ENCODE data around the gene BCL7C.

Gene BCL7C

DNA sequence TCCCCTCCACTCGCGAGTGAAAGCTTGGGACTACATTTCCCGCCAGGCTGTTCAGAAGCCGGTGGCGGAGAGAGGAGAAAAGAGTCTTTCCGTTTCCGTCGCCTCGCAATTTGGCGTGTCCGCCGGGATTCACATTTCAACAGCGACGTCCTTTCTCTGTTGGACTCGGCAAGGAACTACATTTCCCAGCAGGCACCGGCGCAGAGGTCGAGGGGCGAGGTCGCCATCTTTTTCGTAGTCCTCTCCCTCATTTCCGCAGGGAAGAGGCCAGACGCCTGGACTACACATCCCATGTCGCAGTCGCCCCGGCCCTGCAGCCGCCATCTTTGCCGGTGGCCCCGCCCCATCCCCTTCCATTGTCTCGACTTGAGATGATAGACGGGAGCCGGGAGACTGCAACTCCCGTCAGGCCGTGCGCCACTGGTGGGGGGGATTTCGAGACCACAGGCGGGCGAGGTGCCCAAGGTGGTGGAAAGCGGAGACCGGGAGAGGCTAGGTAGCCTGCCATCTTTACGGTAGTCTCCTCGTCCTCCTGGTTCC lies 28.6 kb upstream of the BCL7C start:
- peak; percentile 97 for DNase-seq

DNA sequence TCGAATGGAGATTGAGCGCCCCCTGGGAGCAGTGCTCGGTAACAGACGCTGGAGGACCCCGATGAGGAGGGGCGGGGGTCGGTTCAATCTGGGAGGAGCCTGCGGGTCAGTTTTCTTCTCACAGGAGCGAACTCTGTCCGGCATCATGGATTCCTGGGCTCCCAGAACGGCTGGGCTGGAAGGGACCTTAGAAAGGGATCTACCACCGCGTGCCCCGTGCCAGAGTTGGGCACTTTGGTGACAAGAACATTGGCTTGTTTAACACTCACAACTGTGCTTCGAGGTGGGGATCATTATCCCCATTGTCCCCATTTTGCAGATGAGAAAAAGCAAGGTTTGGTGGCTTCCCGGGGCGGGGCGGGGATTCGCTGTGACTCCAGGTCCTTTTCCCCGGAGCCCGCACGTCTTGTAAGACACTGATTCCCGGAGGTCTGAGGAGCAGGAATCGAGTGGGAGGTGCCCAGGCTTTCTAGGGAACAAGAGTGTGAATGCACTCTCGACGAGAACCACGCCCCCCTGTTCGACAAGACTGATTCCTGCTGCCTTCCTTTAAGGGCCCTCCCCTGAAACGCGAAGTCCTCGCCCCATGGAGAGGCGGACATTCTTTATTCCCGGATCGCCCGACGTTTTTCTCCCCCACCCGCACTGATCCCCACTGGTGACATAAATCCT lies 28.0 kb upstream of the BCL7C start:
- DNase-seq: peak; percentile 84

DNA sequence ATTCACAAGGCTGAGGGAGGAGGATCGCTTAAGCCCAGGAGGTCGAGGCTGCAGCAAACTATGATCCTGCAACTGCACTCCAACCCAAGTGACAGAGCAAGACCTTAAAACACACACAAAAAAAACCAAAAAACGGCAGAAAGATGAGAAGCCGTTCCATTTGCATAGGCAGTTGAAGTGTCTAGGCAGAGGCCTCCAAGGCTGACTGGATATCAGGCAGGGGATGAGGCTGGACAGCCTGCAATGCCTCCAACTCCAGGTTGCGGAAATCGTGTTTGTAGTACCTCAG lies 27.5 kb upstream of the BCL7C start:
- no peak for DNase-seq

DNA sequence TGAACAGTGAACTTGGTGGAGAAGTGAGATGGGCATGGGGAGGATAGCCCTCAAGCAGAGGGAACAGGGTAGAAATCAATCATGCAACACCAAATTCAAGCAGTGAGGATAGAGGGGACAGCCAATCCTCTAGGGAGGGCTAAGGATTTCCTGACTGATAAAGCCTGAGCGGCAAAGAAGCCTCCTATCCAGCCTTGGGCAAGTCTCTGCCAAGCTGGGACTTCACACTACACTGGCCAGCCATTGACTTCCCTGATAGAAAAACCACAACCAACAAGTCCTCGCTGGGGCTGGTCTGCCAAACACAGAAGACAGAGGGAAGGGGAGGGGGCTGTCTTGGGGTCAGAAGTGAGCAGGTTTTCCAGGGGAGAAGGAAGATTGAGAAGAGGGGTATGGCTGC lies 27.0 kb upstream of the BCL7C start:
- no peak for DNase-seq

DNA sequence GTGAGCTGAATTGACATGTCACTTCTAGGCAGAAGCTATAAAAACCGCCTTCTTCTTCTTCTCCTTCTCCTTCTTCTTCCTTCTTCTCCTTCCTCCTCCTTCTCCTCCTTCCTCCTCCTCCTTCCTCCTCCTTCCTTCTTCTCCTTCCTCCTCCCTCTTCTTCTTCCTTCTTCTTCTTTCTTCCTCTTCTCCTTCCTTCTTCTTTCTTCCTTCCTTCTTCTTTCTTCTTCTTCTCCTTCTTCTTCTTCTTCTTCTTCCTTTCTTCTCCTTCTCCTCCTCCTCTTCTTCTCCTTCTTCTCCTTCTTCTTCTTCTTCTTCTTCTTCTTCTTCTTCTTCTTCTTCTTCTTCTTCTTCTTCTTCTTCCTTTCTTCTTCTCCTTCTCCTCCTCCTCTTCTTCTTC lies 24.7 kb upstream of the BCL7C start:
- DNase-seq: no peak

DNA sequence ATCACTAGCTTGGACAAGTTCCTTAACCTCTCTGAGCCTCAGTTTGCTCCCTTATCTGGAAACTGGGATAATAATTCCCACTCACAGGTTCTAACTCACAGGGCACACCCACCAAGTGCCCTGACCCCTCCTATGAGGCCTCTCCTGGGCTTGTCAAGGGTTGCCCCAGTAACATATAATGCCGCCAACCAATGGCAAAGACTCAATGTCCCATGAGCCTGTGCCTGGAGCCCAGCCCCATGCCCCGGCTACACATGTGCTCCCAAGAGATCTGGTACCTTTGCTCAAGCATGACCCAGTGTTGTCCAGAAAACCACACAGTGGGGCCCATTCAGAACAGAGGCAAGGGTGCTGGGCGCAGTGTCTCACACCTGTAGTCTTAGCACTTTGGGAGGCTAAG lies 21.0 kb upstream of the BCL7C start:
- no peak for DNase-seq

DNA sequence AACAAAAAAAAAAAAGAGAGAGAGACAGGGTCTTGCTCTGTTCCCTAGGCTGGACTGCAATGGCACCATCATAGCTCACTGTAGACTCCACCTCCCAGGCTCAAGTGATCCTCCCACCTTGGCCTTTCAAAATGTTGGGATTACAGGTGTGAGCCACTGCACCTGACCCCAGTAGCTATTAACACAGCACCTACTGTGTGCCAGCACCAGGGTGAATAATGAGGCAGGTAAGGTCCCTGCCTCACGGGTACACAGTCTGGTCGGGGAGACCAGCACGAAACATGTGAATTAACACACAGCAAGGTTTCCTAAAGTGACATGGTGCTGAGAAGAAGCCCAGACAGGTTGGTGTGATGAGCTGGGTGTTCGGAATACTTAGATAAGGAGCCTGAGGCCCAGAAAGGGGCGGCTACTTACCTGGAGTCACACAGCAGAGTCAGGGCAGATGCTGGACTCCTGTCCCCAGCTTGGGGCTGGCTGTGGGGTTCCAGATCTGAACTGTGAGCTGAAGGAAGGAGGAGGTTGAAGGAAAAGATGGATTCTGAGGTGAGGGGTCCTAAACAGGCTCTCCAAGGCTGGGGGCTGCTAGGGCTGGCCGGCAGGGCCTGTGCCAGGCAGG lies 19.0 kb upstream of the BCL7C start:
- no peak for DNase-seq

DNA sequence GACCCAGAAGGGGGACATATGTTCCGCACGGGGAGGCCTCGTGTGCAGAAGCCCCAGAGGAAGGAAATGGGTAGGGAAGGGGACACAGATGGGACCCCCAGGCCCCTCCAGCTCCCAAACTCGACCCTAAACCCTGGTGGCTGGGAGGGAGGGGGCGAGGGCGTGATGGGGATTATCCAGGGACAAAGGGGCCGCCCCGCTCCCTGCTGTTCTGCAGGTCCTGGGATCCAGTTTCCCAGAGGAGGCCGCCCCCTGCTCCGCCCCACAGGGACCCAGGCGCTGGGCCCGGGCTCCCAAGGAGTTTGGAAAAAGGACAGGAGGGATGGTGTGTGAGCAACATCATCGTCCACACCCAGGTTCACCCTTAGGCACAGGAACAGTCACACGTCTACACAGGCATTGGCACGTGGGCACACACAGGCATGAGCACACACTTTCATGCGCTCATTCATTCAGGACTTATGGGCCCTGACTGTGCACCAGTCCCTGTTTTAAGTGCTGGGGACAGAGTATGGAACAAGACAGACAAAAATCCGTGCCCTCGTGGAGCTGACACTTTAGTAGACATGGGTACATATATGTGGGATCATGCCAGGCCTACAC lies 16.7 kb upstream of the BCL7C start:
- no peak for DNase-seq

DNA sequence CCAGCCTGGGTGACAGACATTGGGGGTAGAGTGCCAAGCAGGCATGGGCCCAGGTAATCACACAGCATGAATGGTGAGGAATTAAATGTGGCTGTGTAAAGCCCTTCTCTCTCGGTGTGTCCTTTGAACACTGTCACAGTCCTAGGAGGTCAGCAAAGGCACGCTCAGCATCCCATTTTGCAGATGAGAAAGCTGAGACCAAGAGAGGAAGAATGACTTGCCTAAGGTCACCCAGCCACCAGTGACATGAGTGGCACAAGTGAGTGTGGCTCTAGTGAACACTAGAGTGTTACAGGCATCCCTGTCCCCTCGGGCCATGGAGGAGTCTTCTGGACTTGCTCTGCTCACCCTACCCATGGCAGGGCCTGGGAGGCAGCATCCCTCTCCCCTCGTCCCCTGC lies 13.2 kb upstream of the BCL7C start:
- DNase-seq: no peak

DNA sequence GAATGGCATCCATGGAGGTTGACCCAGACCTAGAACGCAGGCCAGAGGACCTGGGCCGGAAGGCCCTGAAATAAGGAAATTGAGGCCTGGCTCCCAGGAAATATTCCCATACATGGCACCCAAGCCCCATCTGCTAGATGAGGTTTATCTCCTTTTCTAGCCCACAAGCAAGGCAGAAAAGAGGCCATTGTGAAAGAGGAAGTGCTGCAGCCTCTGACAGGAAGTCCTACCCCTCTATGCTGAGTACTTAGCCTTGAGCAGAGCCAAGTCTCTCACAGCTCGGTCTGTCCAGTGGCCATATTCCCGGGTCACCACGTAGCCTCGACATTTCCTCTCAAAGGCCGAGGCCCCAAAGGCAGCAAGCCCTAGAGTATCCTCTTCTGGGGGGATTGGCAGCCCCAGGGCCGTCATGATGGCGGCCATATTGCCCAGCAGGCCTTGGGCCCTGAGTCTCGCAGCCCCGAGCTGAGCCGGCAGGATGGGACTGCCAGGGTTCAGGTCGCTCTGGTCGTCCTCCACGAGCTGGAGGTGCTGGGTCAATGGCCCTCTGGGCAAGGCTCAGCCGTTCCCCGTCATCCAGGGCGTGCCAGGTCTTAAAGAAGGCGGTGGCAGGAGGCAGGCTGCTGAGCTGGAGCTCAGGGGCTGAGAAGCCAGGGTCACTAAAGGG lies 10.4 kb upstream of the BCL7C start:
- no peak for DNase-seq

DNA sequence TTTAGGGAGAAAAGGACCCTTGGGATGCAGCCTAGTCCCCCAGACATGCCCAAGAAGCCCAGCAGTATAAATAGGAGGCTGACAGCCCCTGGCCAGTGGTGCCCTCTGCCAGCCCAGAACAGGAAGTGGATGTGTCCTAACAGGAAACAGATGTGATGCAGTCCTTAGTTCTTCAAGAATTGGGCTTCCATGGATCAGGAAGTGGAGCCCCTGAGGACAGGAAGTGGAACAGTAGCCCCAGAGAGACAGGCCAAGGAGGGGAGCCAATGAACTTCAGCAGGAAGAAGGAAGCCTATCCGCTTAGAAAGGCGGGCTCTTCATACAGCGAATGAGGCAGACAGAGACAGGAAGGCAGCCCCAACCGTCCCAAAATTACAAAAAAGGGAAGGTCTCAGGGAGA lies 9.7 kb upstream of the BCL7C start:
- no peak for DNase-seq

DNA sequence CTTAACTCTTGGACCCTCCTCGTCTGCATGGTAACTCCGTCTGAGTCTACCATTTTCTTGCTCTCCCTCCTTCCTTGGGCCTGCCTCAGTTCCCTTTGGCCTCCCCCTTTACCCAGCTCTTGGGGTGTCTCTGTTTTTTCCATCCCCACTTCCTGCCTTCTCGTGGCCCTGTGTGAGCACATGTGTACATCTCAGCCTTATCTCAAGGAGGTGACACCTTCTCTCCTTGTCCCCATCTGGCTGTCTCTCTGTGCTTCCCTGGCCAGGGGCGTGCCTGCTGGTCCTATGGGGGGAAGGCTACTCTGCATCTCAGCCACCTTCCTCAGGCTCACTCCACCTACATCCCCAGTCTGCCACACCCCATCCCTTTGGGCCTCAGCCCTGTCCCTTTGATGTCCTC lies 9.1 kb upstream of the BCL7C start:
- DNase-seq: no peak

DNA sequence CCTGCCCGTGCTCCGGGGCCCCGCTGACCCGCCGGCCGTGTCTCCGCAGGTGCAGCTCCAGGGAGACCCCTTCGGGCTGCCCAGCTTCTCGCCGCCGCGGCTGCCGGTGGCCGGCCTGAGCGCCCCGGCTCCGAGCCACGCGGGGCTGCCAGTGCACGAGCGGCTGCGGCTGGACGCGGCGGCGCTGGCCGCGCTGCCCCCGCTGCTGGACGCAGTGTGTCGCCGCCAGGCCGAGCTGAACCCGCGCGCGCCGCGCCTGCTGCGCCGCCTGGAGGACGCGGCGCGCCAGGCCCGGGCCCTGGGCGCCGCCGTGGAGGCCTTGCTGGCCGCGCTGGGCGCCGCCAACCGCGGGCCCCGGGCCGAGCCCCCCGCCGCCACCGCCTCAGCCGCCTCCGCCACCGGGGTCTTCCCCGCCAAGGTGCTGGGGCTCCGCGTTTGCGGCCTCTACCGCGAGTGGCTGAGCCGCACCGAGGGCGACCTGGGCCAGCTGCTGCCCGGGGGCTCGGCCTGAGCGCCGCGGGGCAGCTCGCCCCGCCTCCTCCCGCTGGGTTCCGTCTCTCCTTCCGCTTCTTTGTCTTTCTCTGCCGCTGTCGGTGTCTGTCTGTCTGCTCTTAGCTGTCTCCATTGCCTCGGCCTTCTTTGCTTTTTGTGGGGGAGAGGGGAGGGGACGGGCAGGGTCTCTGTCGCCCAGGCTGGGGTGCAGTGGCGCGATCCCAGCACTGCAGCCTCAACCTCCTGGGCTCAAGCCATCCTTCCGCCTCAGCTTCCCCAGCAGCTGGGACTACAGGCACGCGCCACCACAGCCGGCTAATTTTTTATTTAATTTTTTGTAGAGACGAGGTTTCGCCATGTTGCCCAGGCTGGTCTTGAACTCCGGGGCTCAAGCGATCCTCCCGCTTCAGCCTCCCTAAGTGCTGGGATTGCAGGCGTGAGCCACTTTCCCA lies 8.4 kb upstream of the BCL7C start:
- peak; percentile 76 for DNase-seq

DNA sequence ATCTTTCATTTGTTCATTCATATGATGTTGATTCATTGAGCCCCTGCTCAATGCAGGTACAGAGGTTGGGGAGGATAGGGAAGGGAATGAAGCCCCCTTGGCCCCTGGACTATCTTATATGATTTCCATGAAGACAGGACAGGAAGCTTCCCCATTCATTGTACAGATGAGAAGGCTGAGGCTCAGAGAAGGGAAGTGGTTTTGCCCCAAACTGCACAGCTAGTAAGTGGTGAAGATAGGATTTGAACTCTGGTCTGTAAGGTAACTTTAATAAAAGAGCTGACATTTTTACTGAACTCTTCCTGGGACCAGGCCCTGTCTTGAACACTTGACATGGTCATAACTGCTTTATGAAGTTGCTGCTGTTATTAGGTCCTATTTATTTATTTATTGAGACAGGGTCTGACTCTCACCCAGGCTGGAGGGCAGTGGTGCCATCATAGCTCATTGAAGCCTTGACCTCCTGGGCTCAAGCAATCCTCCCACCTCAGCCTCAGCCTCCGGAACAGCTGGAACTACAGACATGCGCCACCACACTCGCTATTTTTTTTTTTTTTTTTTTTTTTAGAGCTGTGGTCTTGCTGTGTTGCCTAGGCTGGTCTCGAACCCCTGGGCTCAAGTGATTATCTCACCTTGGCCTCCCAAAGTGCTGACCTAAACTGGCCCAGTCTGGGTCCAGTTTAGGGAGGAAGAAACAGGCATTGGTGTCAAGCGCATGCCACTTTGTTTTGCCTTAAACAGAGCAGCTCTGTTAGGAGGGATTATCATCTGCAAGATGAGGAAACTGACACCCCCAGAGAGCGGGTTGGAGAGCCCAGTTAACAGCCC lies 7.5 kb upstream of the BCL7C start:
- DNase-seq: no peak

DNA sequence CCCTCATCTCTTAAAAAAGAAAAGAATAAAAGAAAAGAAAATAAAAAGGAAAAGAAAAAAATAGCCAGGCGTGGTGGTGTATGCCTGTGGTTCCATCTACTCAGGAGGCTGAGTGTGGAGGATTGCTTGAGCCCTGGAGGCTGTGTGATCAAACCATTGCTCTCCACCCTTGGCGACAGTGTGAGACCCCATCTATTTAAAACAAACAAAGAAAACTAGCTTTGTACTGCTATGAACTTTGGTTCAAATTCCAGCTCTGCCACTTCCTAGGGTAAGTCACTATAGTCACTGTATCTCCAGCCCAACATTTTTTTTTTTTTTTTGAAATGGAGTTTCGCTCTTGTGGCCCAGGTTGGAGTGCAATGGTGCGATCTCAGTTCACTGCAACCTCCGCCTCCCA lies 6.7 kb upstream of the BCL7C start:
- DNase-seq: no peak

DNA sequence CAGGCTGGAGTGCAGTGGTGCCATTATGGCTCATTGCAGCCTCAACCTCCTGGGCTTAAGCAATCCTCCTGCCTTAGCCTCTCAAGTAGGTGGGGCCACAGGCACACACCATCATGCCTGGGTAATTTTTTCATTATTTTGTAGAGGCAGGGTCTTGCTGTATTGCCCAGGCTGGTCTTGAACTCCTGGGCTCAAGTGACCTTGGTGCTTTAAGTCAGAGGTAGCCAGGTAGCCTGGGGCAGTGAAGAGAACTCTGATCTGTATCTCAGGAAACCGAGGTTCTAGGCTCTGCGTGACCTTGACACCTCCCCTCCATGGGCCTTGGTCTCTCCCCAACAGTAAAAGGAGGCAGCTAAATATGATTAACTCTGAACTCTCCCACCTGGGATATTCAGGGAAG lies 5.9 kb upstream of the BCL7C start:
- no peak for DNase-seq

DNA sequence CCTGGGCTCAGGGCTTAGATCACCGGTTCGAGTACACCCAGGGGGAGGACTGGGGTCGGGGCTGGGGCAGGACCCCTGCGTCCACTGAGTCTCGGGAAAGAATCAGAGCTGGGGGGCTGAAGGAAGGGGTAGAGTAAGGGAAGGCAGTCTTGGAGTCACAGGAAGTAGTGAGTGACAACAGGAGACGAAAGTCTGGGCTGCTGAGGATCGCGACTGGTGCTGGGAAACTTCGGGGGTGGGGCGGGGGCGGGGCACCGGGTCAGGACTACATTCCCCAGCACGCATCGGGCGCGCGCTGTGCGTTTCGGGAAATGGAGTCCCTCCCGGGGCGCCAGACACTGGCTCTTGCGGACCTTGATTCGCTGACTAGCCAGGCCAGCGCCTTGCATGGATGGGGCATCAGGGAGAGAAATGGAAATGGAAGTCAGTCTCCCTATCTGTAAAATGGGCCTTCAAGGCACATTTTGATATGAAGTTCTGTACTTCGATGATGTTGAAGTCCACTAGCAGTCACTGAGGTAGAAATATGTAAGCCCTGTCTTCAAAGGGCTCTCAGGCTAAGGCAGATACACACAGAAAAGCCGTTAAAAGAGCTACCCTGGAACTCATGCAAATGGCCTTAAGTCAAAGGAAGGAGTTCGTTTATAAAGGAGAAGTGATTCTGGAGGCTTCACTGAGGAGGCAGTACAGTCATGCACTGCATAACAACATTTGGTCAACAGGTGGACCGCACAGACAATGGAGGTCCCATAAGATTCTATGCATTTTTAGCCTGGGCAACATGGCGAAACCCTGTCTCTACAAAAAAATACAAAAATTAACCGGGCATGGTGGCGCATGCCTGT lies 3.2 kb upstream of the BCL7C start:
- peak; percentile 76 for DNase-seq

DNA sequence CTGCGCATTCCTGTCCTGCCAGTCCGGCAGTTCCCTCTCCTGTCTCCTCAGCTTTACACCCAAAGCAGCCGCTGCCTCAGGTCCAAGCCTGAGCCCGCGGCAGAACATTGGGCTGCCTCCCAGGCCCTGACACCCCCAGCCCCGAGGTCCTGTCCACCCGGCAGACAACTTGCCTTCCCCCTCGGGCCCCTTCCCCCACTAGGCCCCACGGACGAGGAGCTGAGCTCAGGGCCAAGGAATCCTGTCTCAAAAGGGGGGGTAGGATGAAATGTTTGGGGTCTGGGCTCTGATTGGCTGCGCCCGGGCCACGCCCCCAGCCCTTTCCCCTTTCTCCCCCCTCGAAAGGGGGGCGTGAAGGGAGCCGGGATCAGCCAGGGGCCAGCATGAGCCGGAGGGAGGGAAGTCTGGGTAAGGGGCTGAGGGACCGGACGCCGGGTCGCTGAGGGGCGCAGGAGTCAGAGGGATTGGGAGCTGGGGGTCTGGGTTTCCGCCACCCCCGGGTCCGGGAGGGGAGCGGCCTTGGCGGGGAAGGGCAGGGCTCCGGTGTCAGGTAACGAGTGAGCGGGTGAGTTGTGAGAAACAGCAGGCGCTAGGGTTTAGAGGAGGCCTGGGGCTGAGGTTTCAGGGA lies 2.5 kb upstream of the BCL7C start, which contains the start of gene CTF1:
CTF1 (plus strand) TSS at position 354 of the 628 bp plus-strand sequence; CDS start at position 384, 30 bp downstream.
- no peak for DNase-seq

DNA sequence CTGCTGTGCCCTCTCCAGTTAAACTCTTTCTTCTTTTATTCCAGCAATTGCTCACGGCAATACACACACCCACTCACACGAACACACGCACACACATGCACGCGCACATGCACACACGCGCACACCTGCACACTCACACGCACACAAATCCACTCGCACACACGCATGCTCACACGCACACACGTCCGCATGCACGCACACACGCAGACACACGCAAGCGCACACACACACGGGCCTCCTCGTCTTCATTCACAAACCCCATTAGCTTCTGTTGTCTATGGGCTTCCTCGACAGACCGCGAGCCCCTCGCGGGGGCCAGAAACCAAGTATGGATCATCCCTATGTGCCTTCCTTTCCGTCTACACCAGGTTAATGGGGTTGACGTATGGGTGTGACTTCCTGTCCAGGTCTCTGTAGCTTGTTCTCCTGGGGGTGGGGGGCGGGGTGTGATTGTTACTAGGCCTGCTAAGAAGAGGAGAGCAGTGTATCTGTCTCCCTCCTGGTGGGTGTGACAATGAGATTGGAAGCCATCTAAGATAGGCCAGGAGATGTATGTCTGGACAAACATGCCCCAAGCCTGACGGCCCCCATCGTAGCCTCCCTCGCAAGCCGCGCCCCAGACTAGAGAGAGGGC lies 1.9 kb upstream of the BCL7C start:
- no peak for DNase-seq

Measured in activated CD4-positive, CD25-positive, alpha-beta regulatory T cell treated with anti-CD3 and anti-CD28 coated beads, Interleukin-2, amount 50 U/mL, for 72 hours (primary cell).